ENCODE measurements around the gene FAM107B.

GRCh38 chr10:14618674-14619073 lies 156.0 kb downstream of the FAM107B start:
- no peak for TF ChIP-seq GATA2 (IDR thresholded peaks at IDR 0.05; ENCODE audit: low read depth, low read length)
- TF ChIP-seq GATA3 (IDR thresholded peaks at IDR 0.05; ENCODE audit: low read depth, low read length), result no peak
